Neural cell (in vitro differentiated cells): ENCODE measurements around the gene C6orf132. TPM values are rescaled to one million over a fixed set of nuclear protein-coding genes. Genes with fewer than 3 reads are reported as not detected.

ENCODE experiments used
- H2AFZ ChIP-seq: fragments of 200-600, 300-800 bp; sonication (generic), shearing (Covaris generic); 2 replicates; pipeline ENCODE4 v1.6.0; 2014; ENCODE audit warnings: low read depth, mild to moderate bottlenecking, antibody characterized with exemption, low read length, moderate library complexity
- H3F3A ChIP-seq: fragments of 200-600 bp; shearing (Covaris generic); 2 replicates; pipeline ENCODE4 v1.6.1; 2016; ENCODE audit warnings: mild to moderate bottlenecking, moderate library complexity, mixed read lengths, antibody characterized with exemption, low read length; ENCODE audit not compliant: insufficient read depth, poor library complexity, severe bottlenecking
- H3K27ac ChIP-seq: fragments of 200-600, 300-800 bp; sonication (generic), shearing (Covaris generic); 2 replicates; pipeline ENCODE4 v1.5.1; 2014; ENCODE audit warnings: mild to moderate bottlenecking, low read length, moderate library complexity
- H3K27me3 ChIP-seq: fragments of 300-800, 200-600 bp; sonication (generic), shearing (Covaris generic); 2 replicates; pipeline ENCODE4 v1.6.0; 2014; ENCODE audit warnings: mild to moderate bottlenecking, low read depth, low read length, moderate library complexity; ENCODE audit not compliant: insufficient read depth
- H3K36me3 ChIP-seq: fragments of 300-800, 200-600 bp; sonication (generic), shearing (Covaris generic); 2 replicates; pipeline ENCODE4 v1.5.1; 2014; ENCODE audit warnings: mild to moderate bottlenecking, antibody characterized with exemption, low read length, moderate library complexity; ENCODE audit not compliant: insufficient read depth
- H3K4me2 ChIP-seq: fragments of 300-800, 200-600 bp; sonication (generic), shearing (Covaris generic); 2 replicates; pipeline ENCODE4 v1.6.0; 2014; ENCODE audit warnings: mild to moderate bottlenecking, low read length
- H3K4me3 ChIP-seq: fragments of 300-800, 200-600 bp; sonication (generic), shearing (Covaris generic); 2 replicates; pipeline ENCODE4 v1.5.1; 2014; ENCODE audit warnings: mild to moderate bottlenecking, low read length, moderate library complexity
- H3K79me2 ChIP-seq: fragments of 200-600 bp; shearing (Covaris generic); replicated peaks from 2 replicates; pipeline ENCODE4 v1.6.0; 2014; ENCODE audit warnings: mild to moderate bottlenecking, low read length, moderate library complexity; ENCODE audit not compliant: insufficient read depth
- H3K9ac ChIP-seq: fragments of 300-800, 200-600 bp; sonication (generic), shearing (Covaris generic); 2 replicates; pipeline ENCODE4 v1.6.1; 2016; ENCODE audit warnings: mild to moderate bottlenecking, low read length, mixed read lengths
- H3K9me2 ChIP-seq: fragments of 200-600 bp; shearing (Covaris generic); 2 replicates; pipeline ENCODE4 v1.6.1; 2016; ENCODE audit warnings: mild to moderate bottlenecking, low read length, mixed read lengths; ENCODE audit not compliant: insufficient read depth
- H3K9me3 ChIP-seq: fragments of 200-600, 300-800 bp; sonication (generic), shearing (Covaris generic); 2 replicates; pipeline ENCODE4 v1.6.1; 2016; ENCODE audit warnings: mild to moderate bottlenecking, mixed run types, low read length, moderate library complexity, mixed read lengths
- H4K20me1 ChIP-seq: fragments of 200-600 bp; shearing (Covaris generic); 2 replicates; pipeline ENCODE4 v1.6.1; 2016; ENCODE audit warnings: mild to moderate bottlenecking, mixed run types; ENCODE audit not compliant: insufficient read depth
- CTCF ChIP-seq: fragments of 450-650 bp; IDR thresholded peaks from 2 replicates; pipeline ENCODE4 v1.5.1; 2014; ENCODE audit warnings: antibody characterized with exemption, mild to moderate bottlenecking, moderate library complexity; ENCODE audit not compliant: poor library complexity, severe bottlenecking
- EP300 ChIP-seq: fragments of 450-650 bp; conservative IDR thresholded peaks from 2 replicates; pipeline ENCODE4 v1.6.1; 2014; ENCODE audit warnings: antibody characterized with exemption, mild to moderate bottlenecking, moderate library complexity; ENCODE audit not compliant: poor library complexity, severe bottlenecking
- EZH2 ChIP-seq: fragments of 200-600, 300-800 bp; shearing (Covaris generic), sonication (generic); IDR thresholded peaks from 2 replicates; pipeline ENCODE4 v1.6.1; 2014; ENCODE audit warnings: antibody characterized with exemption, low read length, borderline replicate concordance, mild to moderate bottlenecking; ENCODE audit not compliant: insufficient read depth, poor library complexity, severe bottlenecking
- MXI1 ChIP-seq: fragments of 450-650 bp; conservative IDR thresholded peaks from 2 replicates; pipeline ENCODE4 v1.6.1; 2014; ENCODE audit warnings: antibody characterized with exemption, mild to moderate bottlenecking; ENCODE audit not compliant: poor library complexity, severe bottlenecking
- POLR2AphosphoS5 ChIP-seq: IDR thresholded peaks from 2 replicates; pipeline ENCODE4 v1.6.1; 2012
- RAD21 ChIP-seq: fragments of 450-650 bp; conservative IDR thresholded peaks from 2 replicates; pipeline ENCODE4 v1.6.1; 2014; ENCODE audit warnings: antibody characterized with exemption, mild to moderate bottlenecking, moderate library complexity
- REST ChIP-seq: IDR thresholded peaks from 2 replicates; pipeline ENCODE4 v1.6.1; 2012; ENCODE audit warnings: borderline replicate concordance
- SMC3 ChIP-seq: fragments of 450-650 bp; conservative IDR thresholded peaks from 2 replicates; pipeline ENCODE4 v1.6.1; 2014; ENCODE audit warnings: antibody characterized with exemption, mild to moderate bottlenecking, moderate library complexity; ENCODE audit not compliant: poor library complexity
- TAF1 ChIP-seq: IDR thresholded peaks from 2 replicates; pipeline ENCODE4 v1.6.1; 2012; ENCODE audit warnings: low read depth
- polyA plus RNA-seq: library from polyadenylated mRNA; depleted of rRNA; stranded (reverse); fragments of >200 nt; gene quantifications from 2 replicates; pipeline ENCODE4 v1.2.3, GENCODE V29; 2014

C6orf132 gene
- polyA plus RNA-seq, 1 donor from 2014 or later, result not detected

GRCh38 chr6:42158631-42159030 is 16.2 kb upstream of the C6orf132 start:
- Histone ChIP-seq H3K79me2 (no peaks in the 10 kb centered on the region), H3K9me2 (no peaks in the 10 kb centered on the region), H3K27me3 (no peaks in the 10 kb centered on the region), H3F3A (no peaks in the 10 kb centered on the region), H4K20me1 (no peaks in the 10 kb centered on the region), H3K27ac (no peak overlapping the region), H3K9me3 (no peaks in the 10 kb centered on the region), H3K4me3 (no peak overlapping the region), H3K4me2 (no peak overlapping the region), H3K36me3 (no peaks in the 10 kb centered on the region), H2AFZ (no peak overlapping the region), H3K9ac (no peak overlapping the region)
- TF ChIP-seq POLR2AphosphoS5 (no peak), CTCF (no peak), SMC3 (no peak), TAF1 (no peak), MXI1 (no peak), REST (no peak), EP300 (no peak), EZH2 (no peak), RAD21 (no peak)

- no peaks in the 10 kb centered on the region for H3K36me3 ChIP-seq
These were observed 15.6 kb upstream of the C6orf132 start for GRCh38 chr6:42158011-42158410.

More at GRCh38 chr6:42158011-42158410, 15.6 kb upstream of the C6orf132 start:
- Histone ChIP-seq H3F3A (no peaks in the 10 kb centered on the region), H4K20me1 (no peaks in the 10 kb centered on the region), H3K9me3 (no peaks in the 10 kb centered on the region), H3K27ac (no peak overlapping the region), H3K27me3 (no peaks in the 10 kb centered on the region), H3K4me3 (no peak overlapping the region), H3K79me2 (no peaks in the 10 kb centered on the region), H2AFZ (no peak overlapping the region), H3K4me2 (no peak overlapping the region), H3K9me2 (no peaks in the 10 kb centered on the region), H3K9ac (no peak overlapping the region)
- no peak for TF ChIP-seq CTCF
- TF ChIP-seq EZH2, result no peak
- TF ChIP-seq TAF1, result no peak
- no peak for TF ChIP-seq MXI1
- TF ChIP-seq EP300, result no peak
- no peak for TF ChIP-seq RAD21
- no peak for TF ChIP-seq REST
- TF ChIP-seq SMC3, result no peak
- no peak for TF ChIP-seq POLR2AphosphoS5
